ENCODE data around the gene ABCA7.

Gene ABCA7, protein sequence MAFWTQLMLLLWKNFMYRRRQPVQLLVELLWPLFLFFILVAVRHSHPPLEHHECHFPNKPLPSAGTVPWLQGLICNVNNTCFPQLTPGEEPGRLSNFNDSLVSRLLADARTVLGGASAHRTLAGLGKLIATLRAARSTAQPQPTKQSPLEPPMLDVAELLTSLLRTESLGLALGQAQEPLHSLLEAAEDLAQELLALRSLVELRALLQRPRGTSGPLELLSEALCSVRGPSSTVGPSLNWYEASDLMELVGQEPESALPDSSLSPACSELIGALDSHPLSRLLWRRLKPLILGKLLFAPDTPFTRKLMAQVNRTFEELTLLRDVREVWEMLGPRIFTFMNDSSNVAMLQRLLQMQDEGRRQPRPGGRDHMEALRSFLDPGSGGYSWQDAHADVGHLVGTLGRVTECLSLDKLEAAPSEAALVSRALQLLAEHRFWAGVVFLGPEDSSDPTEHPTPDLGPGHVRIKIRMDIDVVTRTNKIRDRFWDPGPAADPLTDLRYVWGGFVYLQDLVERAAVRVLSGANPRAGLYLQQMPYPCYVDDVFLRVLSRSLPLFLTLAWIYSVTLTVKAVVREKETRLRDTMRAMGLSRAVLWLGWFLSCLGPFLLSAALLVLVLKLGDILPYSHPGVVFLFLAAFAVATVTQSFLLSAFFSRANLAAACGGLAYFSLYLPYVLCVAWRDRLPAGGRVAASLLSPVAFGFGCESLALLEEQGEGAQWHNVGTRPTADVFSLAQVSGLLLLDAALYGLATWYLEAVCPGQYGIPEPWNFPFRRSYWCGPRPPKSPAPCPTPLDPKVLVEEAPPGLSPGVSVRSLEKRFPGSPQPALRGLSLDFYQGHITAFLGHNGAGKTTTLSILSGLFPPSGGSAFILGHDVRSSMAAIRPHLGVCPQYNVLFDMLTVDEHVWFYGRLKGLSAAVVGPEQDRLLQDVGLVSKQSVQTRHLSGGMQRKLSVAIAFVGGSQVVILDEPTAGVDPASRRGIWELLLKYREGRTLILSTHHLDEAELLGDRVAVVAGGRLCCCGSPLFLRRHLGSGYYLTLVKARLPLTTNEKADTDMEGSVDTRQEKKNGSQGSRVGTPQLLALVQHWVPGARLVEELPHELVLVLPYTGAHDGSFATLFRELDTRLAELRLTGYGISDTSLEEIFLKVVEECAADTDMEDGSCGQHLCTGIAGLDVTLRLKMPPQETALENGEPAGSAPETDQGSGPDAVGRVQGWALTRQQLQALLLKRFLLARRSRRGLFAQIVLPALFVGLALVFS (N-terminal part only)

DNA sequence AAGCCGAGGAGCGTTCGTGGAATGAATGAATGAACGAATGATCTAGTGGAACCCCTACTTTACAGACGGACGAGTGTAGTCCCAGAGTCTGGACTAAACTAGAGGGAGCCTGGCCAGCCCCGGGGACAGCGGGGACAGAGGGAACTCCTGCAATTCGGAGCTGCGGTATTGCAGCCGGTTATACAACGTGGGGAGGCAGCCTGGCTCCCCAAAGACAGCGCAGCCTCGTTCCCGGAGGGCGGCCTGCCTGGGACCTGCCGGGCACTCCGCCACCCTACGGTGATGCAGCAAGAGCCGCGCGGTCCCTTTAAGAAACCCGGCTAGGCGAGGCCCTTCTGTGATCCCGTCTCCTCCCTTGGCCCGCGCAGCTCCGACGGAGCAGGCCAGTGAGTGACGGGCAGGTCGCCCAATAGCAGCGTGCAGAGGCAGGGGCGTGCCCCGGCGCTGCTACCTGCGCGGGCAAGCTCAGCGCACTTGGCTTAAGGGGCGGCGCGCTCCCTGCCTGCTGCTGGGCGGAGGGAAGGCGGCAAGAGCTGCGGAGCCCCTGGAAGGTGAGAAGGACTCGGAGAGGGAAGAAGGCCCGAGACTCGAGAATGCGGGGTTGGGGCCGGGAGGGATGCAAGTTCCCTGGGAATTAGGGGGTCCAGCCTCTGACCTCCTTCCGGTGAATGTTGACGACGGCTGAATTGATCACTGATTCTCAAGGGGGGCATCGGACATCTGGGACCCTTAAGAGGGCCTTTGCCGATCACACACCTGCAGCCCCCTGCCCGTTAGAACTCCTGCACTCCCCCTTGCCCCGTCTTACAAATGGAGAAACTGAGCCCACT lies at the start of gene ABCA7:
Gene ABCA7, plus strand, starts transcription at position 462 of the 830 bp plus-strand sequence. CDS start 1,255 bp downstream, outside the sequence.
- Histone ChIP-seq H3K36me3 (replicated peaks) (peaks cover 39% of the 10 kb centered on the region), H3K4me1 (peaks cover 17% of the 10 kb centered on the region), H3K9me3 (no peaks in the 10 kb centered on the region), H3K27me3 (ENCODE audit: low read depth) (no peaks in the 10 kb centered on the region), H3K4me3 (peak within 1 kb of the TSS; percentile 45)
- DNase-seq (ENCODE audit: low spot score in 2 of 2), result peak; percentile 90 to 100
- in situ Hi-C loops (cut with MboI; ENCODE audit: low sequenced_read_pairs), result no loop called here

DNA sequence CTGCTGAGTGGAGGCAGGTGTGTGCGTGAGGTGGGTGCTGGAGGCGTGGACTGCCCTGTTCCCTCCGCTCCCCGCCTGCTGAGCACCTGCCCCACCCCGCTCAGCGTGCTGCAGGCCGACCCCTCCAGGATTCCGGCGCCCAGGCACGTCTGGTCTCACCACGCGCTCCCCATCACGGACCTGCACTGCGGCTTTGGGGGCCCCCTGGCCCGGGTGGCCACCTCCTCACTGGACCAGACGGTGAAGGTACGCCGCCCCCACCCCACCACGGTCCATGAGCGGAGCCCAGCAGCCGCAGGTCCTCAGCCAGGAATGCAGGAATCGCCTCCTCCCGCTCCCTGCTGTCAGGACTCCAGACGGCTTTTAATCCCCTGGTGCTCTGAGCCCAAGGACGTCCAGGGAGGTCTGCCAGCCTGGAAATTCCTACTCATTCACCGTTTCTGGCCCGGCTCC lies 49.8 kb upstream of the ABCA7 start:
- no peaks in the 10 kb centered on the region for H3K27me3 ChIP-seq (ENCODE audit: low read depth)
- no peak overlapping the region for H3K4me3 ChIP-seq
- no peaks in the 10 kb centered on the region for H3K4me1 ChIP-seq
- in situ Hi-C loops (cut with MboI; ENCODE audit: low sequenced_read_pairs), result no loop called here
- no peaks in the 10 kb centered on the region for H3K9me3 ChIP-seq
- no peak for DNase-seq (ENCODE audit: low spot score in 2 of 2)
- H3K36me3 ChIP-seq (replicated peaks), result peaks cover 75% of the 10 kb centered on the region

DNA sequence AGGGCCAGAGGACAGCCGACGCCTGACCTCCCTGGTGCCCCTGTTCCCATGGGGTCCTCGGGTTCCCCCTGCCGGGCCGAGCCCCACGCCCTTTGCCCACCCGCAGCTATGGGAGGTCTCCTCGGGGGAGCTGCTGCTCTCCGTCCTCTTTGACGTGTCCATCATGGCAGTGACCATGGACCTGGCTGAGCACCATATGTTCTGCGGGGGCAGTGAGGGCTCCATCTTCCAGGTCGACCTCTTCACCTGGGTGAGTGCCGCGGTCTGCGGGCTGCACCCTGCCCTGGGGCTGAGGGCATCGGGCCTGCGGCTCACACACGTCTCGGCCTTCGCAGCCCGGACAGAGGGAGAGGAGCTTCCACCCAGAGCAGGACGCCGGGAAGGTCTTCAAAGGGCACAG lies 49.2 kb upstream of the ABCA7 start:
- Histone ChIP-seq H3K4me1 (no peaks in the 10 kb centered on the region), H3K36me3 (replicated peaks) (peaks cover 70% of the 10 kb centered on the region), H3K9me3 (no peaks in the 10 kb centered on the region), H3K27me3 (ENCODE audit: low read depth) (no peaks in the 10 kb centered on the region), H3K4me3 (no peak overlapping the region)
- DNase-seq (ENCODE audit: low spot score in 2 of 2), result no peak
- in situ Hi-C loops (cut with MboI; ENCODE audit: low sequenced_read_pairs), result no loop called here

DNA sequence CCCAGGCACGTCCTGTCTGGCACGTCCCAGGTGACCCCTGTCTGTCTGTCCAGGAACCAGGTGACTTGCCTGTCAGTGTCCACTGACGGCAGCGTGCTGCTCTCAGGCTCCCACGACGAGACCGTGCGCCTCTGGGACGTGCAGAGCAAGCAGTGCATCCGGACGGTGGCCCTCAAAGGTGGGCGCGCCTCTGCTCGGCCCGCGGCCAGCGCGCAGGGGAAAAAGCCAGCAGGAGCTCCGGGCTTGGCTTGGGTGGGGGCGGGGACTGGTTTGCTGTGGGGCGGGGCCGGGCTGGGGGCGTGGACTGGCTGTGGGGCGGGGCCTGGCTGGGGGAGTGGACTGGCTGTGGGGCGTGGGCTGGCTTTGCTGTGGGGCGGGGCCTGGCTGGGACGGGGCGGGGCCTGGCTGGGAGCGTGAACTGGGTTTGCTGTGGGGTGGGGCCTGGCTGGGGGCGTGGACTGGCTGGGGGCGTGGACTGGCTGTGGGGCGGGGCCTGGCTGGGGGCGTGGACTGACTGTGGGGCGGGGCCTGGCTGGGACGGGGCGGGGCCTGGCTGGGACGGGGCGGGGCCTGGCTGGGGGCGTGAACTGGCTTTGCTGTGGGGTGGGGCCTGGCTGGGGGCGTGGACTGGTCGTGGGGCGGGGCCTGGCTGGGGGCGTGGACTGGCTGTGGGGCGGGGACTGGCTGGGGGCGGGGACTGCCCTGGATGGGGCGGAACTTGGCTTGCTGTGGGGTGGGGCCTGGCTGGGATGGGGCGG lies 48.6 kb upstream of the ABCA7 start:
- Histone ChIP-seq H3K36me3 (replicated peaks) (peaks cover 64% of the 10 kb centered on the region), H3K9me3 (no peaks in the 10 kb centered on the region), H3K27me3 (ENCODE audit: low read depth) (peaks cover 6% of the 10 kb centered on the region), H3K4me3 (no peak overlapping the region), H3K4me1 (peaks cover 2% of the 10 kb centered on the region; the same call in 1 of the 2 replicates)
- in situ Hi-C loops (cut with MboI; ENCODE audit: low sequenced_read_pairs), result no loop called here
- peak in 1 of 2 experiments; percentile 84 for DNase-seq (ENCODE audit: low spot score in 2 of 2)

DNA sequence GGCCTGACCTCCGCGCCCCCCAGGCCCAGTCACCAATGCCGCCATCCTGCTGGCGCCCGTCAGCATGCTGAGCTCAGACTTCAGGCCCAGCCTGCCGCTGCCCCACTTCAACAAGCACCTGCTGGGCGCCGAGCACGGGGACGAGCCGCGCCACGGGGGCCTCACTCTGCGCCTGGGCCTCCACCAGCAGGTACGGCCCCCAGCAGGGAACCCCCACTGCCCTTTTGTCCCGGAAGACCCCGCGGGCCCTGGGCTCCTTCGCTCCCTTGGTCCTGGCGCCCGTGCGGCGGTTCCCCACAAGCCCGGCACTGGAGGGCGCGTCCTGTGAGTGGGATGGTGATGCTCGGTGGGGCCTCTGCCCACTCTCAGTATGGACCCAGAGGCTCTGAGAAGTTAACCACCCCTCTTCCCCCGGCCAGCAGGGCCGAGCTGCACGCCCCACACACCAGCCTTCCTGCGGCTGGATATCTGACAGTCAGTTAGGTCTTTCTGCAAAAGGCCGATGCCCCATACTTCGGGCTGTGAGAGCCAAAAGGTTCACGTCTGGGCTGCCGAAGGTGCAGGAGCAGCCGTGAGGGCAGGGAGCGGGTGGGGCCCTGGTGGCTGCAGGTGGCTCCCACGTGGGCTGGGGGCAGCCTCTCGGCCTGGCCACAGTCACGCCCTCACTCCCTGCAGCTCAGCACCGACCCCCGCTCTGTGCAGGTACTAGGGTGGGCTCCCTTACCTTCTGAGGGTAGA lies 47.8 kb upstream of the ABCA7 start:
- Histone ChIP-seq H3K4me1 (peaks cover 2% of the 10 kb centered on the region; the same call in 1 of the 2 replicates), H3K9me3 (no peaks in the 10 kb centered on the region), H3K4me3 (no peak overlapping the region), H3K27me3 (ENCODE audit: low read depth) (peaks cover 13% of the 10 kb centered on the region), H3K36me3 (replicated peaks) (peaks cover 56% of the 10 kb centered on the region)
- in situ Hi-C loops (cut with MboI; ENCODE audit: low sequenced_read_pairs), result no loop called here
- no peak for DNase-seq (ENCODE audit: low spot score in 2 of 2)

DNA sequence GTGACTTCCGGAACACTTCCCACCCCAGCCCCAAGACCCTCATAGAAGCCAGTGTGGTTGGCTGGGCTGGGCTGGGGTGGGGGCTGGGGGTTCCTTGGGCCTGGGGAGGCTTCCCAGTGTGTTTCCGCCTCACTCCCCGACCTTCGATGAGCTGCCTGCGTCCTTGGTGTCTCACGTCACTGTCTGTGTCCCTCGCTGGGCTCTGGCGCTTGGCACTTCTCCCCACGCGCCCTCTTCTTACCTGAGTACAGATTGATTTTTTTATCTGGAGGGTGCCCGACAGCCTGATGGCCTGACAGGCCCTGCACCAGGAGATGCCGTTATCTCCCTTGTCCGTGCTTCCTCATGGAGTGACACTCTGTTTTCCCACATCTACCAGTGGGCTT lies 47.2 kb upstream of the ABCA7 start:
- in situ Hi-C loops (cut with MboI; ENCODE audit: low sequenced_read_pairs), result no loop called here

DNA sequence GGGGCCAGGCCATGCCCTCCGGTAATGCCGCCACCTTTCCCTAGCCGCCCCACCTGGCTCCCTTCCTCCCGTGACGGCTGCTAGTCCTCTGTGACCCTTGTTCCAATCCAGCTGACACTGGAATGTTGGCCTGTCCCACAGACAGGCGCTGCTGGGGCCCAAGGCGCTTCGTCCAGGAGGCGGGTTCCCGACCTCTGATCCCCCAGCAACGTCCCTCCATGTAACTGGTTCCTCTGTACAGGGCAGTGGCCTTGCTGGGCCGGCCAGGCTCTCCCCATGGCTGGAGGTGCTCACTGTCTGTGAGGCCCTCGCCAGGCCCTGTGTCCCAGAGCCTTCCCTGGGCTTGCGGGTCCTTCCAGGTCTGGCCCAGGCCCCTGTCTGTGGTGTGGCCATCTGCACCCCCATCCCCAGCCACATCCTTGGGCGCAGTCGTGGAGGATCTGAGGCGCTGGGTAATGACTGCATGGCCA lies 46.5 kb upstream of the ABCA7 start:
- peaks cover 46% of the 10 kb centered on the region for H3K36me3 ChIP-seq (replicated peaks)
- in situ Hi-C loops (cut with MboI; ENCODE audit: low sequenced_read_pairs), result no loop called here
- DNase-seq (ENCODE audit: low spot score in 2 of 2), result no peak

More for the DNA sequence above, 47.2 kb upstream of the ABCA7 start:
- H3K36me3 ChIP-seq (replicated peaks), result peaks cover 52% of the 10 kb centered on the region
- H3K27me3 ChIP-seq (ENCODE audit: low read depth), result peaks cover 19% of the 10 kb centered on the region
- H3K4me1 ChIP-seq, result peaks cover 2% of the 10 kb centered on the region; the same call in 1 of the 2 replicates
- DNase-seq (ENCODE audit: low spot score in 2 of 2), result no peak
- H3K9me3 ChIP-seq, result no peaks in the 10 kb centered on the region
- no peak overlapping the region for H3K4me3 ChIP-seq

DNA sequence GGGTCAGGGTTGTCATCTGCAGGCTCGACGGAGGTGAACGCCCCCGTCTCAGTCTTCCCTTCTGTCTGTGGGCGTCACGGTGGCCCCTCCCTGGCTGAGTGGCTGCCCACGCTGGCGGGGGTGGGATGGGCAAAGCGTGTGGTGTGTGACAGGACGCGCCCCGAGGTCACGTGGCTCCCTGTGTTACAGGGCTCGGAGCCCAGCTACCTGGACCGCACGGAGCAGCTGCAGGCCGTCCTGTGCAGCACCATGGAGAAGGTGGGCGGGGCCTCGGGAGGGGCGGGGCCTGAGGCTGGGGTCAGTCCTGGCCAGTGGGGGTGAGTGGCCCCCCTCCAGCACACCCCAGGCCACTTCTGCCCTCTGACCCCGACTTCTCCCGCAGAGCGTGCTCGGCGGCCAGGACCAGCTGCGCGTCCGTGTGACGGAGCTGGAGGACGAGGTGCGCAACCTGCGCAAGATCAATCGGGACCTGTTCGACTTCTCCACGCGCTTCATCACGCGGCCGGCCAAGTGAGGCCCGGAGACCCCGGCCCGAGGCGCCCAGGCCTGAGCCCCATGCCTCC lies 46.0 kb upstream of the ABCA7 start:
- DNase-seq (ENCODE audit: low spot score in 2 of 2), result peak in 1 of 2 experiments; percentile 44
- peaks cover 31% of the 10 kb centered on the region for H3K27me3 ChIP-seq (ENCODE audit: low read depth)
- peaks cover 2% of the 10 kb centered on the region; the same call in 1 of the 2 replicates for H3K4me1 ChIP-seq
- H3K4me3 ChIP-seq, result no peak overlapping the region
- in situ Hi-C loops (cut with MboI; ENCODE audit: low sequenced_read_pairs), result no loop called here
- H3K36me3 ChIP-seq (replicated peaks), result peaks cover 43% of the 10 kb centered on the region
- no peaks in the 10 kb centered on the region for H3K9me3 ChIP-seq

More for the DNA sequence above, 46.5 kb upstream of the ABCA7 start:
- Histone ChIP-seq H3K4me3 (no peak overlapping the region), H3K27me3 (ENCODE audit: low read depth) (peaks cover 26% of the 10 kb centered on the region), H3K9me3 (no peaks in the 10 kb centered on the region), H3K4me1 (peaks cover 2% of the 10 kb centered on the region; the same call in 1 of the 2 replicates)

DNA sequence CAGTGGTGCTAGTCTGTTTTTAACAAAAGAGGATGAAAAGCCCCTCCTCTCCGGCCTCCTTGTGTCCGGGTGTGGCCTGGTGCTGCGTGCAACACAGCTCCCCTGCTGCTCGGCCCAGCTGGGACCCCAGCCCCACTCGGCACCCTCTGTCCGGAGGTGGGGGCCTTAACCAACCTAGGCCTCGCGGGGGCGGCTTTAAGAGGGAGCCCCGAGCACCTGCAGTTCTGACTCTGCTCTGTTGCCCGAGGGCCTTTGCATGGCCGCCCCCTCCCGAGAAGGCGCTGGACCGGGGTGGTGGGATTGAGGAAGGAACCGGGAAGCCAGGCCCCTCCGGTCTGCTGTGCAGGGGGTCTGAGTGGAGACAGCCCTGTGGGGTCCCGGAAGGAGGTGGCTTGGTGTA lies 45.4 kb upstream of the ABCA7 start:
- peaks cover 37% of the 10 kb centered on the region for H3K27me3 ChIP-seq (ENCODE audit: low read depth)
- in situ Hi-C loops (cut with MboI; ENCODE audit: low sequenced_read_pairs), result no loop called here
- no peak overlapping the region for H3K4me3 ChIP-seq
- DNase-seq (ENCODE audit: low spot score in 2 of 2), result no peak
- H3K9me3 ChIP-seq, result no peaks in the 10 kb centered on the region
- peaks cover 2% of the 10 kb centered on the region; the same call in 1 of the 2 replicates for H3K4me1 ChIP-seq
- peaks cover 43% of the 10 kb centered on the region for H3K36me3 ChIP-seq (replicated peaks)

DNA sequence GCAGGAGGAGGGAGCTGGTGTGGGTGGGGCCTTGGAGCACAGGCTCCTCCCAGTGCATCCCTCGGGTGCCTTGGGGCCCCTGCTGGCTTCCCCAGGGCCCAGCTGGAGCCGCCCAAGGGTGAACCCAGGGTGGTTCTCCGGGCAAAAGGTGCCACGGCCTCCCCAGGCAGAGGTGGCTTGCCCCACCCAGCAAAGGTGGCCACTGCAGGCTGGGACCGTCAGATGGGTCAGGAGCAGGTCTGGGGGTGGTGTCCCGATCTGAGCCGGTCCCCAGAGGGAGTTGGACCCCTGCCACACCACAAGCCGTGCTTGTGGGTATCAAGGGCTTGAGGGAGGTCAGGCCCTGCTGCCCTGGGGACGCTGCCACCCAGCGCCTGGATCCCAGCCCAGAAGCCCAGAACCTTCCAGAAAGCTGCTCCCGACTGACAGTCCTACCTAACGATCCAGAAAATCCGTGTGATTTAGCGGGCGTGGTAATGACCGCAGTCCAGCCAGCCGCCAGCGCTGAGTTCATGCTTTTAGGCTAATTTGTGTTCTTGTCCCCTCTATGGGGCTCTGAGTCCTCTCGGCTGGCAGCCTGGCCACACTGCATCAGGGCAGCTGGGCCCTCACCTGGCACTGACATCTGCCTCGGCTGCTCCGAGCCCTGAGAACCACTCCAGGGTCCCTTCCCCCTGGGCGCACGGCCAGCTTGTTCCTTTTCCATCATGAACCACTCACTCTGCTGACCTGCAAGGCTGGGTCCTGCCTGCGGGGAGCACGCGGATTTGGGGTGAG lies 44.7 kb upstream of the ABCA7 start:
- no peak for DNase-seq (ENCODE audit: low spot score in 2 of 2)
- in situ Hi-C loops (cut with MboI; ENCODE audit: low sequenced_read_pairs), result no loop called here
- H3K36me3 ChIP-seq (replicated peaks), result peaks cover 35% of the 10 kb centered on the region

More for the DNA sequence above, 44.7 kb upstream of the ABCA7 start:
- no peaks in the 10 kb centered on the region for H3K9me3 ChIP-seq
- peaks cover 44% of the 10 kb centered on the region for H3K27me3 ChIP-seq (ENCODE audit: low read depth)
- peaks cover 2% of the 10 kb centered on the region; the same call in 1 of the 2 replicates for H3K4me1 ChIP-seq
- no peak overlapping the region for H3K4me3 ChIP-seq
